OCI-LY3 (cell line): ENCODE results near the gene SLC22A17.

Source experiments
- CTCF ChIP-seq: fragments of 200-600, 300-600 bp; sonication (generic); IDR thresholded peaks from 2 replicates; pipeline ENCODE4 v1.5.1; 2014; ENCODE audit warnings: antibody characterized with exemption, low read length, low read depth
- EZH2phosphoT487 ChIP-seq: fragments of 200-600 bp; shearing (Covaris generic); IDR thresholded peaks from 2 replicates; pipeline ENCODE4 v1.6.1; 2018; ENCODE audit warnings: antibody characterized with exemption, mixed run types, low read depth

- TF ChIP-seq CTCF = no peak
- TF ChIP-seq EZH2phosphoT487 = no peak
These were observed 25.2 kb upstream of the SLC22A17 start for GRCh38 chr14:23377573-23378563.
